Non-pigmented ciliary epithelial cell (primary cell): Measurements from ENCODE around the gene APOB.
"Not testable (repeated sequence)": the region's sequence is repeated elsewhere in the genome, so short reads cannot be mapped to it uniquely, and the experiment has no call there.

Experiments
- DNase-seq: peaks from one replicate; pipeline ENCODE4 v3.0.0-alpha.2; 2010; ENCODE audit warnings: low read depth

The APOB gene

DNA sequence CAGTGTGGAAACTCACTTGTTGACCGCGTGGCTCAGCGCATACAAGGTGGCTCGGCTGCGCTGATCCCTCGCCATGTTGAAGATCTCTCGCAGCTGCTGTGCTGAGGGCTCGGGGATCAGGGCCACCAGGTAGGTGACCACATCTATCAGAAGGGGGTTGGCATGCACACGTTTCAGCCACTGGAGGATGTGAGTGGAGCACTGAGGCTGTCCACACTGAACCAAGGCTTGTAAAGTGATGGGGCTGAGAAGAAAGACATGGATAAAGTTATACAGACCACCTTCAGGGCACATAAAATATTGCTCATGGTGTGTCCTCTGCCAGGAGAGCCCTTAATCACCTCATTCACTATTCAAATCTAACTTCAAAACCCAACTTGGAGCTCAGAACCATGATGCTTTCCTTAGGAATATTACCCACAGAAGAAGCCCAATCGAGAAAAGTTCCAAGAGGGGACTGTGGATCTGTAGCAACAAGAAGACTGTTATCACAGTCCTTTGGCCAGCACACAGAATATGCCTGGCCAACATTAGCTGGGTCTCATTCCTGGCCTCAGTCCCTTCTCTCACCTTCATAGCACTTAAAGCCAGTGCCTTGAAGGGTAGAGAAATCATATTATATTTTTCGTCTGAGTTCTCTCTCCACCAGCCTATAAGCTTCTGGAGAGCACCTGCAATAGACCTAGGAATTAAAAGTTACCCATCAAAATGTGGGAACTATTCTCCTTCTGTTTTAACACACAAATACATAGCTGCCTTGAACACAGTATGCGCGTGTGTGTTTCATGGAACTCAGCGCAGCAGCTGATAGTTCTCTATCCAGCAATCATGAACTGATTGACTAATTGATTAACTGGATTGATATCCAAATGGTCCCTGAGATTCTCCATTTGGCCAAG, 11.3 kb downstream of the APOB start:
- no peak for DNase-seq

GRCh38 chr2:21030983-21031968, 12.6 kb downstream of the APOB start:
- DNase-seq, result no peak

- DNase-seq, result no peak
Observed at GRCh38 chr2:21029519-21029918, 14.4 kb downstream of the APOB start.

DNA sequence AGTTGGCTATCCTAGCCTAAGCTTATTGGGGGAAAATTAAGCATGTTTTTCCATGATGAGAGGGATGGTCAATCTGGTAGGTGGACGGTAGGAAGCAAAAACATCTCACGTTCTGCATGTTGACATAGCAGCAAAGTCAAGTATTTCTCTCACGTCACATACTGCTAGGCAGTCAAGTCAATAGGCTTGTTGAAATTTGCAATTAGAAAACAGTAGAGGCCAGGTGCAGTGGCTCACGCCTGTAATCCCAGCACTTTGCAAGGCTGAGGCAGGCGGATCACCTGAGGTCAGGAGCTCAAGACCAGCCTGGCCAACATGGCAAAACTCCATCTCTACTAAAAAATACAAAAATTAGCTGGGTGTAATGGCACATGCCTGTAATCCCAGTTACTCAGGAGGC, 14.9 kb downstream of the APOB start:
- DNase-seq, result not testable (repeated sequence)

DNA sequence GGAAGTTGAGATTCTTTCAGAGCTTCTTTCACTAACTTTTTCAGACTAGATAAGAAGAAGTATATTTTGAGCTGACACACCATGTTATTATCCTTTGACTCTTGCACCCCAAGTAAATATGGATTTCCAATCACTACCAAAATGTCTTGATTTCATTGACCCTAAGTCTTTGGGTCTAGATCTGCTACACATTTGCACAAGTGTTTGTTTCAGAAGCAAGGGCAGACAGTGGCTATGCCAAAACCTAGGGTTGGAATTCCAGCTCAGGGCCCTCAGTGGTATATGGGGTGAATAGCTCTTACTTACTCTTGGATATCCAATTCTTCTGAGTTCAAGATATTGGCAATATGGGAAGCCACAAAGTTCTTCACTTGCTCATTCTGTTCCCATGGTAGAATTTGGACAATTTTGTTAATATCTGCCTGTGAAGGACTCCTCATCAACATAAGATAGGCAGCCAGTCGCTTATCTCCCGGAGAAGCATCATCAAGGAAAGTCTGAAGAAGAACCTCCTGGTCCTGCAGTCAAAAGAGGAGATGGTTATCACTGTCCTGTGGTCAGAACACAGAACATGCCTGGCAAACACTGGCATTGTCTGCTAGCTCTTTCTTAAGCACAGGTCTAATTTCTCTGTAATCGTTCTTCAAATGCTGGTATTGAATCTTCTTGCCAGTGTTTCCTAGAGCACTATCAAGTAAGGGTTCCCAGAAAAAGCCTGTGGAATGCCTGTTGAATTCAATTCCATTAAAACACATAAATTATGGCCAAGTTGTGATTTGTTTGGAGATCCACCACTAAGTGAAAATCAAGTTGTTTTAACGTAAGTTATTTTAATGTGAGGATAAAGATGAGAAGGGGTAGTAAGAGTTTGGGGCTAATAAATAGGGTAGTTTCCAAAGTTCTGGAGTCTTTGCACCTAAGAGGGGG, 15.6 kb downstream of the APOB start:
- no peak for DNase-seq

DNA sequence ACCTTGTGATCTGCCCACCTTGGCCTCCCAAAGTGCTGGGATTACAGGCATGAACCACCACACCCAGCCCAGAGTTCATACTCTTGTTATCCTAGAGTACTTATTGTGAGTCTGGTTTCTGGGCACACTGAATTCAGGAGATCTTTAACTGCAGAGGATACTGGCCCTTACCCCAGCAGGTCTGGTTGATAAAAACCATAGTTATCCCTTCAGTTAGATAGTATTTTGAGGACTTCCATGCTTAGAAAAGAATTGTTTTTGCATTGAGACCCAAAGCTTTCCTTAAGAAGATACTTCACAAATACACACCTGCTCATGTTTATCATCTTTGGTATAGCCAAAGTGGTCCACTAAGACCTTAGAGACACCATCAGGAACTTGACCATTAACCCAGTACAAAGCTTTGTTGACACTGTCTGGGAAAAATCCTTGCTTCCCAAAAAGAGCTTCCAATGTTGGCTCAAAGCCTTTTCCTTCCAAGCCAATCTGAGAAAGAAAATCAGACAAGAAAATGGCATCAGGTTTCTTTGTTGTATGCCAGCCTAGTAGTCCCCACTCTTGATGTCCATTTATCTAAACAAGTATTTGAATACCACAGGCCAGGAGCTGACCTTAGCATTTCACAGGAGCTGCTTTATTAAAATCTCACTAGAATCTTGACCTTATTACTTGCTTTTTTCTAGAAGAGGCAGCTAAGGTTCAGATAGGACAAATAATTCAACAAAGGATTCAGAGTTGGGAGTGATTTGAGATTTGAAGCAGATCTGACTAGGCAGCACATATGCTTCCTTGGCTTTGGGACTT, 17.2 kb downstream of the APOB start:
- DNase-seq, result no peak

DNA sequence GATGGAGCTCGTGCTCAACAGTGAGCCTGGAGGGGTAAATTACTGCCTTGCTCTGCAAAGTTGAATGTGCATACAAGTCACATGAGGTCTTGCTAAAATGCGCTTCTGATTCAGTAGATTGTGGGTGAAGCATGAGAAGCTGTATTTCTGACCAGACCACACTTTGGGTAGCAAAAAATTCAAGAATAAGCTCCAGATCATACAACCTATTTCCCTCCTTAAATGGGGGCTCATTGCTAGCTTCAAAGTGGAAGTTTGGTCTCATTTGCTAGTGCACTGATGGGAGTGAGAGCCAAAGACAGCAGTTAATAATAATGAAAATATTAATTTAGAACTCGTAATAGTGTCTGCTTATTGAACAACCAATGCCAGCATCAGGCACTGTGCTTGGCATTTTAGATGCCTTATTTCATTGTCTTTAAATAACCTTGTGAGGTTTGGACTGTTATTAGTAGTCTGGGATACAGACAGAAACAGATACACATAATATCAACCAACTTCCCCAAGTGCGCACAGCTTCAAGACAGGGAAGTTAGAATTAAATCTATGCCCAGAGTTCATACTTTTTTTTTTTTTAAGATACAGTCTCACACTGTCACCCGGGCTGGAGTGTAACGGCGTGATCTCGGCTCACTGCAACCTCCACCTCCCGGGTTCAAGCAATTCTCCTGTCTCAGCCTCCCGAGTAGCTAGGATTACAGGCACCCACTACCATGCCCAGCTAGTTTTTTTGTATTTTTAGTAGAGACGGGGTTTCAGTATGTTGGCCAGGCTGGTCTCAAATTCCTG, 18.0 kb downstream of the APOB start:
- no peak for DNase-seq

DNA sequence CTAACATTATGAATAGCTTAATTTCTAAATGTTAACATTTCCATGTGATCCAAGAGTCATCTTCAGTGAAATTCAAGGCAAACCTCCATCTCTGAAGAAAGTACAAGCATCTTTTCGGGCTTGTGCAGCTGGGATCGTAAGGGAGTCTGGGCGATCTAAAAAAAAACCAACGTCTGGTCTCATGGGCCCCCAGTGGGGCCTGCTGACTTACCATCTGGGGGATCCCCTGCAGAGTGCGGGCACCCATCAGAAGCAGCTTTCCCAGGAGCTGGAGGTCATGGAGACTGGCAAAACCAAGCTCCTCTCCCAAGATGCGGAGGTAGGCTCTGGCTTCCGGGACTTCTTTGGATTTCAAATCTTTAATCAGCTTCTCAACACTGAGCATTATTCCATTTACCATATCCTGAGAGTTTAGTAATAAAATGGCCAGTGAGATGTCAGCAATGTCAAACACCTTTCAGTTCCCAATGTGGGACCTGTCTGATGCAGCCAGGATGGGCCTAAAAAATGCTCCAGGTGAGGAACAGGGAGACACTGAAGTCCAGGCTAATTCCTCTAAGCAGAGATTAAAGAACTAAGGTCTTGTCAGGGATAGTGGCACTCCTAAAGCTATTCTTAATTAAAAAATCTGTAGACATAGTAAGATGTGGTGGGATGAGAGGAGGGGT, 19.0 kb downstream of the APOB start:
- DNase-seq, result no peak

DNA sequence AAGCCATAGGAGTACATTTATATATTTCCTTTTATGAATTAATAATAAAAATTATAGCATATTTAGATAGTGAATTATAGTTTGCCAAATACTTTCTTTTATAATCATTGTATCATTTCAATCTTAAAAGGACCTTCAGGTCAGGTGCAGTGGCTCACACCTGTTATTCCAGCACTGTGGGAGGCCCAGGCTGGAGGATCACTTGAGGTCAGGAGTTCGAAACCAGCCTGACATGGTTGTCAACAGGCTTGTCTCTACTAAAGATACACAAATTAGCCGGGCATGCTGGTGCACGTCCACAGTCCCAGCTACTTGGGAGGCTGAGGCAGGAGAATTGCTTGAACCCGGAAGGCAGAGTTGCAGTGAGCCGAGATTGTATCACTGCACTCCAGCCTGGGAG, 19.7 kb downstream of the APOB start:
- no peak for DNase-seq

DNA sequence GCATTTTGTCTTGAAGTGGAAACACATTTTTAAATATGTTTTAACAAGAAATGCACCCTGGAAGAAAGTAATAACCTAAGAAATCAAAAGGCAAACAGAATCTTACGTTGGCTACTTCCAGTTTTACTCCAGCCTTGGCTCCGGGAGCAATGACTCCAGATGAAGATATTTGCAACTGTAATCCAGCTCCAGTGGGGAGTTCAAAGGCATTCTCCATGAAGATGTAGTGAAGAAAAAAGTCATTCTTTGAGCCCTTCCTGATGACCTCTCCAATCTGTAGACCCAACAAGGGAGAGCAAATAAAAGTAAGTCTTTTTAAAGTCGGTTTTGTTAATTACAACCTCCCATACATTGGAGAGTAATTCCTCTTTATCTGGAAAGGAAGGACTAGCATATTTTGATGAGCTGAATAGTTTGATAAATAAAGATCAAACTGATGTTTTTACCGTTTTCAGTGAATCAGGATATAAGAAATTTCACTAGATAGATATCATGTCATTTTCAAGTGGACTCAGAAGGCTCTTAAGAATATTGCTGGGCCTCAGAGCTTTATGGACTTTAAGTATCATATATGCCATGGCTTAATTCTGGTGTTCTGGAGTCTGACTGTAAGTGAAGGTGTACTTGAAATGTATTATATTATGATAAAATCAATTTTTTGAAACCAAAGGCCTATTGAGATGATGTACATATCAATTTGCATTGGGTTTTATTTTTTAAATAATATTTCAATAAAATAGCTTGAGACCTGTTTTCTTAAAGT, 20.3 kb downstream of the APOB start:
- no peak for DNase-seq

- DNase-seq, result no peak
Observed at GRCh38 chr2:21022792-21023367, 21.0 kb downstream of the APOB start.

DNA sequence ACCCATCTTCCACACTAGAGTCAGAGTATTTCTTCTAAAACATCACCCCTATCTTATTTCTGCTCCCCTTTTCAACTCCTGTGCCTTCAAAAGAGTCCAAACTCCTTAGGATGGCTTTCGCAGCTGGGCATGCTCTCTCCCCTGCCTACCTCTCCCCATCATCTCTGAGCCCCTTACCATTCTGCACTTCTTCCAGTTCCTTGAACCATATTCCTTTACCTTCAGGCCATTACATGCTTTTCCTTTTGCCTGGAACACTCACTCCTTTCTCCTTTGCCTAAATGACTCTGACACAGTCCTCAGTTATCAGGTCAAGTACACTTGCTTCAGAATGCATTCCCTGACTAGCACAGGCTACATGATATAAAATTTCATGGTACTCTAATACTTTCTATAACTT, 22.4 kb downstream of the APOB start:
- DNase-seq, result no peak

- DNase-seq, result no peak
Observed at GRCh38 chr2:21020668-21021288, 23.1 kb downstream of the APOB start.

DNA sequence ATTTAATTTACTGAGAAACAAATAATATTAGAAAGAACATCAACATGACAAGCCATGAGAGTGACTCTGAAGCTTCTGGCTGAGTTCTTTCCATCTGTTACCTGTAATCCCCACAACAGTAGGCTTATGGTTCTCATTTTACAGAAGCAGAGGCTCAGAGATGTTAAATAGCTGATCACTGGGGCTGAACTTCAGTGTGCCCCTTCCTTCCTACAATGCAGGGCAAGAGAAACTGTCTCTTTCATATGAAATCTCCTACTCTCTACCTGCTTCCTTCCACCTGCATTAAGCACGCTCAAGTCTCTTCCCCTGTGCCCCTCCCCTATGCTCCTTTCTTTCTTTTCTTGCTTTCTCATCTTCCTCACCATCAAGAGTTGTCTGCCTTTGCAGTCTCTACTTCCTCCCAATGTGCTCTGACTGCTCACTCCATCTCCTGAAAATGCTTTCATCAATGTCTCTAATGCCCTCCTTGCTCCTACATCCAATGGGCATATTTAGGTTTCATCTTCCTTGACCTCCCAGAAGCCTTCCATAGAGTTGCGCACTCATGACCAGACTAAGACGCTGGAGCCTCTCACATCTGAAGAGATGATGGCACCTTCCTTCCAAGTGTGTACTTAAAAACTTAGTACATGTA, 23.7 kb downstream of the APOB start:
- no peak for DNase-seq

GRCh38 chr2:21019678-21020021, 24.2 kb downstream of the APOB start:
- DNase-seq, result no peak

GRCh38 chr2:21019000-21019677, 24.7 kb downstream of the APOB start:
- no peak for DNase-seq

DNA sequence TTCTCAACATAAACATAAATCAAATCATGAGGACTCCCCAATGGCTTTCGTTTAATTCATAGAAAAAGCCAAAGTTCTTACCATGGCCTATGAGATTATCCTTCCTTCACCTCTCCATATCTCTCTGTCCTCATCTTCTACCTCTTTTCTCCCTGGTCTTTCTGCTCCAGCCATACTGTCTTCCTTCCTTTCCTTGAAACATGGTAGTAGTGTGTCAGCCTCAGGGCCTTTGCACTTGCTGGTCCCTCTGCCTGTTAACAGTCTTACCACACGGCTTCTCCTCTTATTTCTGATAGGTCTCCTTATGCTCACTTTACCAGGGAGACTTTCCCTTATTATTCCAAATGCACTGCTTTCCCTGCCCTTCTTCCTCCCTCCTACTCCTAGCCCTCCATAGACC, 25.6 kb downstream of the APOB start:
- DNase-seq, result no peak
